ENCODE measurements around the gene SDC3. TPM values are rescaled to one million over a fixed set of nuclear protein-coding genes. Genes with fewer than 3 reads are reported as not detected.

Gene SDC3
- total RNA-seq, 4 donors from 2014 or later, result 44.1 to 101 (median 56.5) TPM

- Histone ChIP-seq H3K27ac (replicated peaks in 1 of 4) (no peak overlapping the region), H3K9me3 (peaks cover 0 to 2% (median under 1%) of the 10 kb centered on the region in 4 donors), H3K4me1 (no peaks in the 10 kb centered on the region), H3K4me3 (no peak overlapping the region), H3K36me3 (peaks cover 4 to 38% (median 15%) of the 10 kb centered on the region in 4 donors), H3K27me3 (no peaks in the 10 kb centered on the region)
- 98% methylated on average over 3 of the region's 4 CpGs for WGBS
- TF ChIP-seq POLR2A (IDR thresholded peaks at IDR 0.05; ENCODE audit: low read depth) (no peak), CTCF (IDR thresholded peaks at IDR 0.05) (no peak)
- no peak for DNase-seq (ENCODE audit: extremely low spot score)
- intact Hi-C loops (cut with DNase I), result no loop called here
These were observed 41.0 kb downstream of the SDC3 start for GRCh38 chr1:30867537-30867936.

- no peak for TF ChIP-seq POLR2AphosphoS5 (IDR thresholded peaks at IDR 0.05)
- no peak for TF ChIP-seq EP300 (IDR thresholded peaks at IDR 0.05)
- TF ChIP-seq POLR2A (IDR thresholded peaks at IDR 0.05; ENCODE audit: low read depth), result no peak
- no peak for TF ChIP-seq CTCF (IDR thresholded peaks at IDR 0.05)
- intact Hi-C loops (cut with DNase I), result no loop called here
- H3K9me3 ChIP-seq, result no peaks in the 10 kb centered on the region
- H3K4me3 ChIP-seq, result no peak overlapping the region
- peaks cover 0 to 28% (median 6%) of the 10 kb centered on the region in 4 donors for H3K36me3 ChIP-seq
- DNase-seq (ENCODE audit: extremely low spot score), result no peak
- H3K27me3 ChIP-seq, result no peaks in the 10 kb centered on the region
- WGBS, result 65% methylated on average over 3 of the region's 3 CpGs
- H3K27ac ChIP-seq (replicated peaks in 1 of 4), result no peak overlapping the region
- H3K4me1 ChIP-seq, result no peaks in the 10 kb centered on the region
These were observed 42.0 kb downstream of the SDC3 start for GRCh38 chr1:30866594-30866993.

GRCh38 chr1:30864681-30865080, 43.9 kb downstream of the SDC3 start:
- Histone ChIP-seq H3K27ac (replicated peaks in 1 of 4) (no peak overlapping the region), H3K36me3 (peaks cover 0 to 9% (median 0%) of the 10 kb centered on the region in 4 donors), H3K27me3 (no peaks in the 10 kb centered on the region), H3K4me3 (no peak overlapping the region), H3K9me3 (no peaks in the 10 kb centered on the region), H3K4me1 (no peaks in the 10 kb centered on the region)
- WGBS, result 70% methylated on average over 7 of the region's 7 CpGs
- intact Hi-C loops (cut with DNase I), result no loop called here
- TF ChIP-seq POLR2AphosphoS5 (IDR thresholded peaks at IDR 0.05) (no peak), EP300 (IDR thresholded peaks at IDR 0.05) (no peak), CTCF (IDR thresholded peaks at IDR 0.05) (no peak), POLR2A (IDR thresholded peaks at IDR 0.05; ENCODE audit: low read depth) (no peak)
- no peak for DNase-seq (ENCODE audit: extremely low spot score)

- intact Hi-C loops (cut with DNase I), result no loop called here
- Histone ChIP-seq H3K27ac (replicated peaks in 1 of 4) (no peak overlapping the region), H3K36me3 (peaks cover 0 to 6% (median 0%) of the 10 kb centered on the region in 4 donors), H3K4me3 (no peak overlapping the region), H3K27me3 (no peaks in the 10 kb centered on the region), H3K9me3 (no peaks in the 10 kb centered on the region), H3K4me1 (no peaks in the 10 kb centered on the region)
- no peak for TF ChIP-seq CTCF (IDR thresholded peaks at IDR 0.05)
- no peak for TF ChIP-seq POLR2AphosphoS5 (IDR thresholded peaks at IDR 0.05)
- no peak for TF ChIP-seq EP300 (IDR thresholded peaks at IDR 0.05)
- no peak for TF ChIP-seq POLR2A (IDR thresholded peaks at IDR 0.05; ENCODE audit: low read depth)
- no peak for DNase-seq (ENCODE audit: extremely low spot score)
- 75% methylated on average over 8 of the region's 8 CpGs for WGBS
These were observed 44.5 kb downstream of the SDC3 start for GRCh38 chr1:30863858-30864604.

GRCh38 chr1:30860320-30860652, 48.3 kb downstream of the SDC3 start:
- Histone ChIP-seq H3K4me3 (no peak overlapping the region), H3K27ac (replicated peaks in 1 of 4) (no peak overlapping the region), H3K9me3 (no peaks in the 10 kb centered on the region), H3K4me1 (peaks cover 0 to 15% (median 12%) of the 10 kb centered on the region in 4 donors), H3K36me3 (no peaks in the 10 kb centered on the region), H3K27me3 (no peaks in the 10 kb centered on the region)
- no peak for DNase-seq (ENCODE audit: extremely low spot score)
- WGBS, result 90% methylated on average over 5 of the region's 5 CpGs
- TF ChIP-seq POLR2AphosphoS5 (IDR thresholded peaks at IDR 0.05) (no peak), EP300 (IDR thresholded peaks at IDR 0.05) (no peak), POLR2A (IDR thresholded peaks at IDR 0.05; ENCODE audit: low read depth) (no peak), CTCF (IDR thresholded peaks at IDR 0.05) (no peak)
- intact Hi-C loops (cut with DNase I), result no loop called here

All from esophagus muscularis mucosa (tissue), 4 donors.